Type B pancreatic cell (in vitro differentiated cells): ENCODE data around the gene PIAS1. TPM values are rescaled to one million over a fixed set of nuclear protein-coding genes. Genes with fewer than 3 reads are reported as not detected.

ENCODE experiments used
- DNase-seq: peaks from one replicate; pipeline ENCODE4 v3.0.0; 2021; ENCODE audit warnings: mixed read lengths; ENCODE audit not compliant: unreplicated experiment; ENCODE audit errors: extremely low spot score
- H3K27ac Mint-ChIP-seq: 2 replicates; pipeline ENCODE4 v1.8.0; 2021; ENCODE audit warnings: mild to moderate bottlenecking, mixed read lengths
- H3K27me3 Mint-ChIP-seq: 2 replicates; pipeline ENCODE4 v1.8.0; 2021; ENCODE audit warnings: mixed read lengths
- H3K36me3 Mint-ChIP-seq: 2 replicates; pipeline ENCODE4 v1.8.0; 2021; ENCODE audit warnings: mixed read lengths
- H3K4me1 Mint-ChIP-seq: one replicate; pipeline ENCODE4 v1.8.0; 2021; ENCODE audit warnings: mixed read lengths; ENCODE audit not compliant: unreplicated experiment
- H3K4me3 Mint-ChIP-seq: 2 replicates; pipeline ENCODE4 v1.8.0; 2021; ENCODE audit warnings: mild to moderate bottlenecking, mixed read lengths
- H3K9me3 Mint-ChIP-seq: 2 replicates; pipeline ENCODE4 v1.8.0; 2021; ENCODE audit warnings: mixed read lengths
- total RNA-seq: library from RNA; stranded (reverse); gene quantifications from 2 replicates; pipeline ENCODE4 v1.2.1, GENCODE V29; 2021; ENCODE audit warnings: low replicate concordance
- TF ChIP-seq, protein P1 (sequence below): fragments of 200-600 bp; sonication (generic); conservative IDR thresholded peaks from 2 replicates; pipeline ENCODE4 v1.5.0; 2021; ENCODE audit warnings: antibody characterized with exemption, mild to moderate bottlenecking

PIAS1 gene
- total RNA-seq, 1 donor from 2014 or later, result 56.2 TPM

DNA sequence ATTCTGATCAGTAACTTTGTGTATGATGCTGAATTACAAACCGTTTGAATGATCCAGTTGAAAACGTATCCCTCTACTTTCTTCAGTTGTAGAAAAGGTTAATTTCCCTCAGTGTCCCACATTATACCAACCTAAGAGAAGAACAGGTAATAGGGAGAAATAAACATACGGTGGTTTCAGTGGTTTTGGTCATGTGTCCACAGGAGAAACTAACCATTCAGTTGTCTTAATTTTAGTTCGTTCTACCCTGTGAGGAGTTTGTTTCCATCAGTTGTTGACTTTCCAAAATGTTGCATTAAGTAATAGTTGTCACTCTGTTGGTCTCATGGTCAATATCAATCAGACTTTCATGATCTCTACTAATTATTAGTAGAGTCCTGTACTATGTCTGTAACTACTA lies 135.9 kb downstream of the PIAS1 start:
- TF ChIP-seq, protein P1, sequence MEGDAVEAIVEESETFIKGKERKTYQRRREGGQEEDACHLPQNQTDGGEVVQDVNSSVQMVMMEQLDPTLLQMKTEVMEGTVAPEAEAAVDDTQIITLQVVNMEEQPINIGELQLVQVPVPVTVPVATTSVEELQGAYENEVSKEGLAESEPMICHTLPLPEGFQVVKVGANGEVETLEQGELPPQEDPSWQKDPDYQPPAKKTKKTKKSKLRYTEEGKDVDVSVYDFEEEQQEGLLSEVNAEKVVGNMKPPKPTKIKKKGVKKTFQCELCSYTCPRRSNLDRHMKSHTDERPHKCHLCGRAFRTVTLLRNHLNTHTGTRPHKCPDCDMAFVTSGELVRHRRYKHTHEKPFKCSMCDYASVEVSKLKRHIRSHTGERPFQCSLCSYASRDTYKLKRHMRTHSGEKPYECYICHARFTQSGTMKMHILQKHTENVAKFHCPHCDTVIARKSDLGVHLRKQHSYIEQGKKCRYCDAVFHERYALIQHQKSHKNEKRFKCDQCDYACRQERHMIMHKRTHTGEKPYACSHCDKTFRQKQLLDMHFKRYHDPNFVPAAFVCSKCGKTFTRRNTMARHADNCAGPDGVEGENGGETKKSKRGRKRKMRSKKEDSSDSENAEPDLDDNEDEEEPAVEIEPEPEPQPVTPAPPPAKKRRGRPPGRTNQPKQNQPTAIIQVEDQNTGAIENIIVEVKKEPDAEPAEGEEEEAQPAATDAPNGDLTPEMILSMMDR, result no peak
- no peaks in the 10 kb centered on the region for H3K9me3 Mint-ChIP-seq
- H3K27ac Mint-ChIP-seq, result no peak overlapping the region
- no peaks in the 10 kb centered on the region for H3K27me3 Mint-ChIP-seq
- H3K36me3 Mint-ChIP-seq, result peaks cover 41% of the 10 kb centered on the region
- H3K4me1 Mint-ChIP-seq, result peaks cover 5% of the 10 kb centered on the region
- DNase-seq, result no peak
- no peak overlapping the region for H3K4me3 Mint-ChIP-seq

DNA sequence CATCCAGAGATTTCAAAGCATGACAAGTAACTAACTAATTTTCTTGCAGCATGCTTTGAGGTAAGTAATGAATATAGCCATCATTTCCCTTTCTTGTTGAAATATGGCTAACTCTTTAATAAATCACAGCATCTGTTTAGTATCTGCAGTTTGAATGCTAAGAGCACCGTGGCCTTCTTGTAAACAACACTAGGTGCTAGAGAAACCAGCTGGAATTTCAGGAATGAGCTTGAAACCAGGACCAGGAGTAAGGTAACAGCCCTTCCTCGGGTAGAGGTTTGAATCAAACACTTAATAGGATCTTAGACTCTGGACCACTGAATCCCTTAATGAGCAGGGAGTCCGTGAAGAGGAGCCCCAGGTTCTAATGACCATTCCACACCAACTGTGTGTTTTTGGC lies 137.4 kb downstream of the PIAS1 start:
- Mint-ChIP-seq H3K4me1 (peaks cover 7% of the 10 kb centered on the region), H3K27me3 (no peaks in the 10 kb centered on the region), H3K36me3 (peaks cover 44% of the 10 kb centered on the region), H3K9me3 (no peaks in the 10 kb centered on the region), H3K27ac (no peak overlapping the region), H3K4me3 (no peak overlapping the region)
- DNase-seq, result no peak
- TF ChIP-seq, protein P1, result no peak

DNA sequence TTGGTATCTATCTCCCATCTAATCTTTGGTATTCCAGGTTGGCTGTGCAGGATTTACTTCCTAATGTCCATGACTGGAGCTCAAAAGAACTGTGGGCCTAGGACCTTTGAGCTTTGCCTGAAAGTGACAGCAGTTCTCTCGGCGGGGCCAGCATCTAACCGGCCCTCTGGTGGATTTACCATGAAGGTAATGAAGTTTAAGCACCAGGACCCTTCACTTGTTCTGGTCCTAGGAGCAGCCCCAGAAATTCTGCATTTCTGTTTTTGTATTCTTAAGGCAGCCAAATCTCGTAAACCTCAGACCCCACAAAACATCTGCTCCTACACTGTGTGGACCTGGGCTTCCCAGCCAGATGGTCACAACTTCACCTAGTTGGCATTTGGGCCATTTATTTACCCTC lies 138.0 kb downstream of the PIAS1 start:
- no peak for DNase-seq
- Mint-ChIP-seq H3K36me3 (peaks cover 44% of the 10 kb centered on the region), H3K4me3 (no peak overlapping the region), H3K4me1 (peaks cover 7% of the 10 kb centered on the region), H3K9me3 (no peaks in the 10 kb centered on the region), H3K27me3 (no peaks in the 10 kb centered on the region), H3K27ac (peak overlapping the region; percentile 66)
- TF ChIP-seq, protein P1, result no peak

DNA sequence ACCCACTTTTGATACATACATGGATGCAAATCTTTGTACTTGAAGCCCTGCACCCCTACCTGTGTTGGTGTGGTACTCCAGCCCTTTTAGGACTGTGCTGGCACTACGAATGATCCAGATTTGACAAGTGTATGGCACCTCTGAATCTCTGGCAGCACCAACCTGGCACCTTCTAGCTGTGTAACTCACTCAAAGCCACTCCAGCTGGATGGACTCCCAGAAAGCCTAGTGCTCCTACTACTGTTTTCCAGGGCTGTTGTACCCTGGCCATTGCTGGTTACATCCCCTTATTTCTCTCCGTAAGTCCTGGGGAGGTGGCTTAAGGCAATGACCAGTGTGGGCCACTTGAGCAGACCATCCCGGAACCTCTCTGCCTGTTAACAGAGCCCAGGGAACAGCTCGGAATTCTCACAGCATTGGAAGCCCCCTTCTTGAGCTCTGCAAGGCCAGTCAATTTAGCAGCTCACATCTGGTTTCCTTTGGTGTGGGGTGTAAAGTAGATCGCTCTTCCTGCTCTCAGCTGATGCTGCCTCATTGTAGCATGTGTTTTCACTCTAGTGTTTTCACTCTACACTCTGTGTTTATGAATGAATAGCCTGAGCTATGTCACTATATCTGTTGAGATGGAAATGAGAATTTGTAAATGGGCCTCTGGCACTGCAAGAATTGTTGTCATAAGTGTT lies 138.8 kb downstream of the PIAS1 start:
- no peak overlapping the region for H3K4me3 Mint-ChIP-seq
- no peaks in the 10 kb centered on the region for H3K27me3 Mint-ChIP-seq
- TF ChIP-seq, protein P1, result no peak
- peaks cover 7% of the 10 kb centered on the region for H3K4me1 Mint-ChIP-seq
- H3K36me3 Mint-ChIP-seq, result peaks cover 43% of the 10 kb centered on the region
- H3K27ac Mint-ChIP-seq, result no peak overlapping the region
- no peaks in the 10 kb centered on the region for H3K9me3 Mint-ChIP-seq
- DNase-seq, result no peak

DNA sequence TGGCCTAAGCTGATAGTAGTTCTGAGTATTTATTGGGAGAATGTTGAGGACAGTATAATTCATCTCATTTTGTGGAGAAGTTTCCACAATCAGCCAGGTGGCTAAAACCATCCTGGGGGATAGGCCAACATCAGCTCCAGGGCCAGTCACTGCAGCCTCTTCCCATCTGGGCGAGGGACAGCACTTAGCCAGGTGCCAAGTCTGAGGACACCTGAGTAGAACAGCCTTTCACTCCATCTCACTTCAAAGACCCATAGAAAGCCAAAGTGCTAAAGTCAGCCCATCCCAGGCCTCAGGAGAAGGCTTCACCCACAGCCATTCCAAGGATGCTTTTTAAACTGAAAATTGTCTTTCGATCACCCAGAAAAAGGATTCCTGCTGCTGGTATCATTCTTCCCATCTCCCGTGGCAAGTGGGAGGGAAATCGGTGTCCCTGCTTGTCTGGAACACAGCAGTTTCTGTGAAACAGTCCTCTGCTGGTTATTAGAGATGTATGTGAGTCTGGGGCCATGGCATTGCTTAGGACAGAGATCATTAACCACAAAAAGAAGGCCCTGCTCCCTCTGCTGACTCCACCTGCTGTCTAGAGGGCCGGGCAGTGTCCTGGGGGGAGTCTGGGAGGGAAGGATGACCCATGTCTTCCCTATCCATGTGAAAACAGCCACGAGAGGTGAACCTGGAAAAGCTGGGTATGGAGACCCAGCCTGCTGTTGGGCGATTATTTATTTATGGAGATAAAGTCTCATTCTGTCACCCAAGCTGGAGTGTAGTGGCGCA lies 141.4 kb downstream of the PIAS1 start:
- Mint-ChIP-seq H3K36me3 (peaks cover 30% of the 10 kb centered on the region), H3K27me3 (no peaks in the 10 kb centered on the region), H3K27ac (peak overlapping the region; percentile 51), H3K9me3 (no peaks in the 10 kb centered on the region), H3K4me1 (peaks cover 14% of the 10 kb centered on the region), H3K4me3 (no peak overlapping the region)
- no peak for DNase-seq
- TF ChIP-seq, protein P1, result peak; percentile 23
